Measurements from ENCODE around the gene MIPEP.
"Not testable (repeated sequence)": the region's sequence is repeated elsewhere in the genome, so short reads cannot be mapped to it uniquely, and the experiment has no call there.

The MIPEP gene

DNA sequence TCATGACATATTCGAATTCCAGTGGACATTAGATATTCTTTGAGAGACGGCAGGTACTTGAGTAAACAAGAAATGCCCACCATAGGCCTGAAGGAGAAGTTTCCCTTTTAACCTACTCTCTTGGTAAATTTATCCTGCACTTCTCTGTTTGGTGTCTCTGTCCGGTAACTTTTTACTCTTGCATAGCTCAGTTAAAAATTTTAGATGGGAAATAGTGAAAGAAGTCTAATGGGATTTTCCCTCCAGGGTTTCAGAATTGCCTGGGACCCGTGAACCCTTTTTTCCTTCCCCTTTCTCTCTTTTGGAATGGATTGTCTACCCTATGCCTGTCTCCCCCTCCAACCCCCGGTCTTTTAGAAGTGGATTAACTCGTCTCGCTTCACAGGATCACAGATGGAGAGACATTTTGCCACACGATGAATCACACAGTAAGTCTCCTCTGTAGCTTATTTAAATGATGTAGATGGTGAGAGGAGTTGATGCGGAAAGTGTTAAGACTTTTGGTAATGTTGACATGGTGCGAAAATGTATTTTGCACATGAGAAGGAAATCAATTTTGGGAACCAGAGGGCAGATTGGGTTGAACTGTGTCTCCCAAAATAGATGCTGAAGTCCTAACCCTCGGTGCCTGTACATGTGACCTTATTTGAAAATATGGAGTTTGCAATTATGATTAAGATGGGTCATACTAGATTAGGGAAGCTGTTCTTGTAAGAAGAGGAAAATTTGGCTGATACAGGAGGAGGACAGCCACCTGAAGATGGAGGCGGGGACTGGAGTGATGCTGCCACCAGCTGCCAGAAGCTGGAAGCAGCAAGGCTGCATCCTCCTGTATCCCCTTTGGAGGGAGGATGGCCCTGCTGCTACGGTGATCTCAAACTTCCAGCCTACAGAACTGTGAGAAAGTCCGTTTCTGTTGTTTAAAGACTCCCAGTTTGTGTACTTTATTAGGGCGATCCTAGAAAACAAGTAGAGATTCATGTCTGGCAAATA, 711 bp upstream of the MIPEP start:
- no peak overlapping the region for H3K27ac ChIP-seq (ENCODE audit: low read depth, low read length)
- no peak overlapping the region for H3K9ac ChIP-seq (ENCODE audit: low read depth, low read length)
- peaks cover 9% of the 10 kb centered on the region for H3K4me1 ChIP-seq (ENCODE audit: control insufficient read depth, insufficient read depth, low read length)
- H3K27me3 ChIP-seq (ENCODE audit: control insufficient read depth, insufficient read depth, low read length) = no peaks in the 10 kb centered on the region
- peaks cover 6% of the 10 kb centered on the region for H3K36me3 ChIP-seq (ENCODE audit: control insufficient read depth, insufficient read depth, low read length)
- no peaks in the 10 kb centered on the region for H3K9me3 ChIP-seq (ENCODE audit: control insufficient read depth, insufficient read depth, low read length)
- peak overlapping the region; percentile 82 for H3K4me3 ChIP-seq (ENCODE audit: low read depth, low read length)

DNA sequence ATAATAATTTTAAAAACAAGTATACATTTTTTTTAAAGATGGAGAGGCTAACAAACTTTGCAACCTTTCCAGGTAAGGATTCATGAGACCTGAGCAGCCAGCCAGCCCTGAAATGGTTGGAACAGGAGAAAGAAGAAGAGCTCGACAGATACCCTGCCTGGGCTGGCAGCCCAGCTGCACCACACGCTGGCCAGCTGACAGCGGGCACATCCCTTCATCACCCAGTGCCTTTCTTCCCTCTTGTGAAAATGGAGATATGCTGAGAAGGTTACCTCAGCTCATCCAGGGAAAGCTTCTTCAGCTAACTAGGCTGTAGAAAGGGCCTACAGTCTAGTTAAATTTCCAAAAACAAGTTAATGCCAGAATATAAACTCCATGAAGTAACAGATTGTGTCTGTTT, 4.8 kb downstream of the MIPEP start:
- not testable (repeated sequence) for H3K27me3 ChIP-seq (ENCODE audit: control insufficient read depth, insufficient read depth, low read length); H3K4me3 ChIP-seq (ENCODE audit: low read depth, low read length); H3K27ac ChIP-seq (ENCODE audit: low read depth, low read length); H3K4me1 ChIP-seq (ENCODE audit: control insufficient read depth, insufficient read depth, low read length); H3K9me3 ChIP-seq (ENCODE audit: control insufficient read depth, insufficient read depth, low read length); H3K9ac ChIP-seq (ENCODE audit: low read depth, low read length)
- H3K36me3 ChIP-seq (ENCODE audit: control insufficient read depth, insufficient read depth, low read length) = peaks cover 15% of the 10 kb centered on the region

DNA sequence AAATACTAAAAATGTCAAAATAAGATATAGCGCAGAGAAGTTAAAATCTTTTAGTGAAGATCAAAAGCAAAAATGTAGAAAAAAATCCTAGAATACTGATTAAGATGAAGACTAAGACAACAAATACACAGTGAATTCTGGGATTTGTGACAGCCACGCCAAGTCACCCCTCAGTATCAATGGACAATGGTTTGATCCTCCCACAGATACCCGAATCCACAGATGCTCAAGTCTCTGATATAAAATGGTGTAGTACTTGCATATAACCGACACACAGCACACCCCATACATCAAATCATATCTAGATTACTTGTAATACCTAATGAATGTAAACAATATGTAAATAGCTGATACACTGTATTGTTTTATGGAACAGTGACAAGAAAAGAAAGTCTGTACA, 5.9 kb downstream of the MIPEP start:
- Histone ChIP-seq H3K4me3 (ENCODE audit: low read depth, low read length) (no peak overlapping the region), H3K27me3 (ENCODE audit: control insufficient read depth, insufficient read depth, low read length) (no peaks in the 10 kb centered on the region), H3K4me1 (ENCODE audit: control insufficient read depth, insufficient read depth, low read length) (peaks cover 4% of the 10 kb centered on the region)

DNA sequence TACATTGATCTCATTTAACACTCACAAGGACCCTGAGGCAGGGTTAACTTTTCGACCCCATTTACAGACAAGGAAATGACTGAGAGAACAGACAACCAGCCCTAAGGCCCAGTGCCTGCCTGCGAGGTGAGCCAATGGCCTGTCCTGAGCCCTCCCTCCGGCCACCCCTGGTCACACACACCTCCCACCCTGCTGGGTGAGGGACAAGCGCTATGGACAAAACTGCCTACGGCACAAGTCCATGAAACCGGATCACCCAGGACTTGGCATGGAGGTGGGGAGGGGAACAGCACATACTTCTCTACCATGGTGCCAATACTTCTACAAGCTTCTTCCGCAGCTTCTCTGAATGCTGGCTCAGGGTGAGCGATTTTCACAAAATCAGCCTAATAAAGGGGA, 7.8 kb downstream of the MIPEP start:
- H3K27ac ChIP-seq (ENCODE audit: low read depth, low read length); H3K9ac ChIP-seq (ENCODE audit: low read depth, low read length); H3K9me3 ChIP-seq (ENCODE audit: control insufficient read depth, insufficient read depth, low read length); H3K4me1 ChIP-seq (ENCODE audit: control insufficient read depth, insufficient read depth, low read length); H3K4me3 ChIP-seq (ENCODE audit: low read depth, low read length); H3K27me3 ChIP-seq (ENCODE audit: control insufficient read depth, insufficient read depth, low read length): not testable (repeated sequence)
- H3K36me3 ChIP-seq (ENCODE audit: control insufficient read depth, insufficient read depth, low read length) = peaks cover 20% of the 10 kb centered on the region

More for the DNA sequence above, 5.9 kb downstream of the MIPEP start:
- peaks cover 20% of the 10 kb centered on the region for H3K36me3 ChIP-seq (ENCODE audit: control insufficient read depth, insufficient read depth, low read length)
- no peaks in the 10 kb centered on the region for H3K9me3 ChIP-seq (ENCODE audit: control insufficient read depth, insufficient read depth, low read length)
- H3K27ac ChIP-seq (ENCODE audit: low read depth, low read length) = no peak overlapping the region
- H3K9ac ChIP-seq (ENCODE audit: low read depth, low read length) = no peak overlapping the region

DNA sequence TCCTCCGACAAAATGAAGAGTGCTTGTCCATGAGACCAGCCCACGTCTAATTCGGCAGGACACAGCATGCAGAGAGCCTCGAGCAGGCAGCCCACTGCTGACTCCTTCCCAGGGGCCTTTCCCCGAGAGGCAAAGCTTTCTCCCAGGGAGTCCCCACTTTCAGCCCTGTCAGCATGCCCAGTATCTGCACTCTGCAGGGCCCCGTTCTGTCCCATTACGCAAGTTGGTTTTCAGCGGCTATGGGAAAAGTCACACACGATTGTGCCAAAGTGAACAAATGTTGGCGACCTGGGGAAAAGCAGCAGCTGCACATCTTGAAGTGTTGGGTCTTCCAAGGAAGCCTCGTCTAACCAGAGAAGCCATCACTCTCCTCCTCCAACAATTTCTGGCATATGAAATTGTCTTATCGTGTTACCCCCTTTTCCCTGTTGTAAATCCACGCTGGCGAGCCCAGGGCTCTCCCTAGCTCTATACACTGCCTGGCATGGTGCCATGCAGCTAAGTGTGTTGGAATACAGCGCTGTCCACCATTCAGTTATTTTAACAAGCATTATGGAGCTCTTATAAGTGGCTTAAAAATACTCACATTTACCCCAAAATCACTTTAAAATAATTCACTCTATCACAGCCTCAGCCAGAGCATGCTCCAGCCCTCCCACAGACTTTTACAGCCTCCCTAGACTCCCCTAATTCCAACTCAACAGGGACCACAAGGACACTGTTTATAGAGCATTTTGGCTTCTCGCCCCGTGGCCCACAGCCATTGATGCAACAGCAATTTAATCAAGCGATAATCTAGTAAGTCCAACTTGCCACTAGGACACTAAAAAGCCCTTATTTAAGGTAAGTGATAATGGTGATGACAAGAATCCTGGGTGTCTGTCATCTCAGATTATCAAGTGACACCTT, 8.5 kb downstream of the MIPEP start:
- not testable (repeated sequence) for H3K4me3 ChIP-seq (ENCODE audit: low read depth, low read length); H3K4me1 ChIP-seq (ENCODE audit: control insufficient read depth, insufficient read depth, low read length); H3K27ac ChIP-seq (ENCODE audit: low read depth, low read length); H3K9me3 ChIP-seq (ENCODE audit: control insufficient read depth, insufficient read depth, low read length); H3K27me3 ChIP-seq (ENCODE audit: control insufficient read depth, insufficient read depth, low read length); H3K9ac ChIP-seq (ENCODE audit: low read depth, low read length)
- H3K36me3 ChIP-seq (ENCODE audit: control insufficient read depth, insufficient read depth, low read length) = peaks cover 20% of the 10 kb centered on the region

- no peak overlapping the region for H3K27ac ChIP-seq (ENCODE audit: low read depth, low read length)
- H3K9ac ChIP-seq (ENCODE audit: low read depth, low read length) = no peak overlapping the region
- H3K36me3 ChIP-seq (ENCODE audit: control insufficient read depth, insufficient read depth, low read length) = peaks cover 5% of the 10 kb centered on the region; the same call in 1 of the 2 replicates
- no peaks in the 10 kb centered on the region for H3K27me3 ChIP-seq (ENCODE audit: control insufficient read depth, insufficient read depth, low read length)
- no peaks in the 10 kb centered on the region for H3K9me3 ChIP-seq (ENCODE audit: control insufficient read depth, insufficient read depth, low read length)
- H3K4me1 ChIP-seq (ENCODE audit: control insufficient read depth, insufficient read depth, low read length) = no peaks in the 10 kb centered on the region
- H3K4me3 ChIP-seq (ENCODE audit: low read depth, low read length) = no peak overlapping the region
These were observed 11.9 kb downstream of the MIPEP start for GRCh38 chr13:23877286-23877685.

DNA sequence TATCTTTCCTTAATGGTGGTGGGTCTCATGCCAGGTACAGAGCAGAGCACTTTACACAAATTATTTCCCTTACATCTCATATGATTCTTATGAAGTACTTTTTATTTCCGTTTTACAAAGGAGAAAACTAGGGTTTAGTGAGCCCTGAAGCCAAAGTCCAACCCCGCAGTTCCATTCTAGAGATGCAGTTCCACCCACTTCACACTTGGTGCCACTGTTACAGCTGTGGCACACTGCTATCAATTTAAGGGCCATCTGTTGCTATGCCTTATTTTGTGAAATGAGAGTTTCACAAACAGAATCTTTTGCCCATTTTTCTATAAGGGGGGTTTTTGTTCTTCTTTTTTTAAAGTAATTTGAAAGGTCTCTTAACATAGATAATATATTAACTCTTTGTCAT, 12.9 kb downstream of the MIPEP start:
- H3K27me3 ChIP-seq (ENCODE audit: control insufficient read depth, insufficient read depth, low read length) = no peaks in the 10 kb centered on the region
- peaks cover 5% of the 10 kb centered on the region; the same call in 1 of the 2 replicates for H3K36me3 ChIP-seq (ENCODE audit: control insufficient read depth, insufficient read depth, low read length)
- no peak overlapping the region for H3K4me3 ChIP-seq (ENCODE audit: low read depth, low read length)
- no peak overlapping the region for H3K9ac ChIP-seq (ENCODE audit: low read depth, low read length)
- H3K9me3 ChIP-seq (ENCODE audit: control insufficient read depth, insufficient read depth, low read length) = no peaks in the 10 kb centered on the region
- H3K4me1 ChIP-seq (ENCODE audit: control insufficient read depth, insufficient read depth, low read length) = no peaks in the 10 kb centered on the region
- no peak overlapping the region for H3K27ac ChIP-seq (ENCODE audit: low read depth, low read length)

- H3K36me3 ChIP-seq (ENCODE audit: control insufficient read depth, insufficient read depth, low read length) = 0 out of 2 replicates have a peak, but pooled peaks cover 6% of the 10 kb centered on the region
- peaks cover 6% of the 10 kb centered on the region for H3K4me1 ChIP-seq (ENCODE audit: control insufficient read depth, insufficient read depth, low read length)
- H3K9me3 ChIP-seq (ENCODE audit: control insufficient read depth, insufficient read depth, low read length) = no peaks in the 10 kb centered on the region
- H3K27me3 ChIP-seq (ENCODE audit: control insufficient read depth, insufficient read depth, low read length) = no peaks in the 10 kb centered on the region
- H3K4me3 ChIP-seq (ENCODE audit: low read depth, low read length) = no peak overlapping the region
- H3K27ac ChIP-seq (ENCODE audit: low read depth, low read length) = no peak overlapping the region
- no peak overlapping the region for H3K9ac ChIP-seq (ENCODE audit: low read depth, low read length)
These were observed 17.5 kb downstream of the MIPEP start for GRCh38 chr13:23871616-23872220.

DNA sequence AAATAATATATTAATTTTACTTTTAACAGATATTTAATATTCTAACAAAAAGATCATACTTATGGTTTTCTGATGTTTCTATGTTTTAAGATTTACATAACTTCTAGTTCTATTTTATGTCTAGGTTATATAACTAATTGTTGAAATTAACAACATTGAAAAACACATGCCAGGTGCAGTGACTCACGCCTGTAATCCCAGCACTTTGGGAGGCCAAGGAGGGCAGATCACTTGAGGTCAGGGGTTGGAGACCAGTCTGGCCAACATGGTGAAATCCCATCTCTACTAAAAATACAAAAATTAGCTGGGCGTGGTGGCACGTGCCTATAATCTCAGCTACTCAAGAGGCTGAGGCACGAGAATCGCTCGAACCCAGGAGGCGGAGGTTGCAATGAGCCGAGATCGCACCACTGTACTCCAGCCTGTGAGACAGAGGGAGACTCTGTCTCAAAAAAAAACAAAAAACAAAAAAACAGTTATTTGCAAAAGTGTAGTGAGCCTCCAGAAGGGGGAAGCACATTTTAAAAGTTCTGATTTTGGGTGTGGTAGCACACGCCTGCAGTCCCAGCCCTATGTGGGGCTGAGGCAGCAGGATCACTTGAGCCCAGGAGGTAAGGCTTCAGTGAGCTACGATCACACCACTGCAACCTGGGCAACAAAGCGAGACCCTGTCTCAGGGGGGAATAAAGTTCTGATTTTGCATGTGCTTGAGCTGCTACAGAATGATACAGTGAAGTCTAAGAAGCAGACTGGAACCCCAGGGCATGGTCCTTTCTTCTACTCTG, 18.7 kb downstream of the MIPEP start:
- H3K4me3 ChIP-seq (ENCODE audit: low read depth, low read length) = no peak overlapping the region
- no peaks in the 10 kb centered on the region for H3K27me3 ChIP-seq (ENCODE audit: control insufficient read depth, insufficient read depth, low read length)
- H3K27ac ChIP-seq (ENCODE audit: low read depth, low read length) = no peak overlapping the region
- peaks cover 6% of the 10 kb centered on the region for H3K4me1 ChIP-seq (ENCODE audit: control insufficient read depth, insufficient read depth, low read length)
- H3K9me3 ChIP-seq (ENCODE audit: control insufficient read depth, insufficient read depth, low read length) = no peaks in the 10 kb centered on the region
- 0 out of 2 replicates have a peak, but pooled peaks cover 6% of the 10 kb centered on the region for H3K36me3 ChIP-seq (ENCODE audit: control insufficient read depth, insufficient read depth, low read length)
- H3K9ac ChIP-seq (ENCODE audit: low read depth, low read length) = no peak overlapping the region

DNA sequence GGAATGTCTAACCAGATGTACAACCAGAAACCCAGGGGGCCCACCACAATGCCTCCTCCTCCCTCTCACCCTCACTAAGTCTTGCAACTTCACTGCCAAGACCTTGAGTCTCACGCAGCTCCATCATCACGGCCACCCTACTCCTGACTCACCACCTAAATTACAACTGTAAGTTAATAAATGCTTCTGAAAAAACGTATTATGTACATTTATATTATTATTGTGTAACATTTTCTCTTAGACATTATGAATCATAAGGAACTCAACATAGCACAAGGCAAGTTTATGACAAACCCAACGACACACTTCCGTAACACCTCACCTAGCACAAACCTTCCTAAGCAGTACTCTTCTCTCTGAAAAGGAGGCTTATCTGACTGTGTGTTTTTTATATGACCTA, 20.7 kb downstream of the MIPEP start:
- Histone ChIP-seq H3K4me3 (ENCODE audit: low read depth, low read length) (no peak overlapping the region), H3K36me3 (ENCODE audit: control insufficient read depth, insufficient read depth, low read length) (0 out of 2 replicates have a peak, but pooled peaks cover 6% of the 10 kb centered on the region), H3K9me3 (ENCODE audit: control insufficient read depth, insufficient read depth, low read length) (no peaks in the 10 kb centered on the region), H3K4me1 (ENCODE audit: control insufficient read depth, insufficient read depth, low read length) (peaks cover 6% of the 10 kb centered on the region), H3K9ac (ENCODE audit: low read depth, low read length) (no peak overlapping the region), H3K27ac (ENCODE audit: low read depth, low read length) (no peak overlapping the region), H3K27me3 (ENCODE audit: control insufficient read depth, insufficient read depth, low read length) (no peaks in the 10 kb centered on the region)

All from HUES48 (cell line).